ENCODE measurements around the gene OR2M4. TPM values are rescaled to one million over a fixed set of nuclear protein-coding genes. Genes with fewer than 3 reads are reported as not detected.

The OR2M4 gene
- total and polyA plus RNA-seq, 11 donors: not detected

- H3K27ac ChIP-seq: no peak within 1 kb of the TSS
- H3K4me3 ChIP-seq: no peak within 1 kb of the TSS
- no peak for DNase-seq
- no peak for TF ChIP-seq POLR2A (IDR thresholded peaks at IDR 0.05)
- TF ChIP-seq, protein P1, sequence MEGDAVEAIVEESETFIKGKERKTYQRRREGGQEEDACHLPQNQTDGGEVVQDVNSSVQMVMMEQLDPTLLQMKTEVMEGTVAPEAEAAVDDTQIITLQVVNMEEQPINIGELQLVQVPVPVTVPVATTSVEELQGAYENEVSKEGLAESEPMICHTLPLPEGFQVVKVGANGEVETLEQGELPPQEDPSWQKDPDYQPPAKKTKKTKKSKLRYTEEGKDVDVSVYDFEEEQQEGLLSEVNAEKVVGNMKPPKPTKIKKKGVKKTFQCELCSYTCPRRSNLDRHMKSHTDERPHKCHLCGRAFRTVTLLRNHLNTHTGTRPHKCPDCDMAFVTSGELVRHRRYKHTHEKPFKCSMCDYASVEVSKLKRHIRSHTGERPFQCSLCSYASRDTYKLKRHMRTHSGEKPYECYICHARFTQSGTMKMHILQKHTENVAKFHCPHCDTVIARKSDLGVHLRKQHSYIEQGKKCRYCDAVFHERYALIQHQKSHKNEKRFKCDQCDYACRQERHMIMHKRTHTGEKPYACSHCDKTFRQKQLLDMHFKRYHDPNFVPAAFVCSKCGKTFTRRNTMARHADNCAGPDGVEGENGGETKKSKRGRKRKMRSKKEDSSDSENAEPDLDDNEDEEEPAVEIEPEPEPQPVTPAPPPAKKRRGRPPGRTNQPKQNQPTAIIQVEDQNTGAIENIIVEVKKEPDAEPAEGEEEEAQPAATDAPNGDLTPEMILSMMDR (IDR thresholded peaks at IDR 0.05): no peak
- H3K9me3 ChIP-seq: peaks cover 0 to 10% (median 0%) of the 10 kb centered on the region in 12 donors
- no peaks in the 10 kb centered on the region for H3K36me3 ChIP-seq
- intact Hi-C loops (cut with DNase I): no loop called here
- H3K27me3 ChIP-seq: no peaks in the 10 kb centered on the region
- 28 to 44% (median 35%) methylated on average over 1 of the region's 1 CpG for WGBS, 4 donors
- H3K4me1 ChIP-seq: no peaks in the 10 kb centered on the region
- ATAC-seq: no peak
Measured at GRCh38 chr1:248277876-248278275, 46.7 kb downstream of the OR2M4 start, which contains the start of gene OR2T33. Gene OR2T33 (minus strand): TSS chr1:248277976. CDS start chr1:248273814, 4,162 bp downstream.

- no peaks in the 10 kb centered on the region for H3K27me3 ChIP-seq
- no peak for ATAC-seq
- intact Hi-C loops (cut with DNase I): no loop called here
- H3K4me1 ChIP-seq: no peaks in the 10 kb centered on the region
- TF ChIP-seq, protein P1 (IDR thresholded peaks at IDR 0.05): no peak
- TF ChIP-seq POLR2A (IDR thresholded peaks at IDR 0.05): no peak
- 41 to 54% (median 45%) methylated on average over 6 of the region's 6 CpGs for WGBS, 4 donors
- no peak for DNase-seq
- no peaks in the 10 kb centered on the region for H3K36me3 ChIP-seq
- peaks cover 0 to 9% (median 0%) of the 10 kb centered on the region in 12 donors for H3K9me3 ChIP-seq
- H3K4me3 ChIP-seq: no peak overlapping the region
- H3K27ac ChIP-seq: no peak overlapping the region
Measured at GRCh38 chr1:248288391-248288790, 57.2 kb downstream of the OR2M4 start.

Other genes with a start within 250 kb of the OR2M4 start
- not detected for gene OR2L5, start 217.8 kb upstream of the OR2M4 start, total RNA-seq
- gene OR2L5, start 217.8 kb upstream of the OR2M4 start, polyA plus RNA-seq: not detected
- under 1 TPM in 1 of 9 donors, not detected in 8; 0.07 TPM for gene OR2L2, start 201.3 kb upstream of the OR2M4 start, total RNA-seq
- not detected for gene OR2L2, start 201.3 kb upstream of the OR2M4 start, polyA plus RNA-seq
- not detected for gene OR2L3, start 184.6 kb upstream of the OR2M4 start, total RNA-seq
- gene OR2L3, start 184.6 kb upstream of the OR2M4 start, polyA plus RNA-seq: not detected
- gene OR2L13, start 136.2 kb upstream of the OR2M4 start, total RNA-seq: not detected
- not detected for gene OR2L13, start 136.2 kb upstream of the OR2M4 start, polyA plus RNA-seq
- not detected for gene OR2M5, start 86.3 kb upstream of the OR2M4 start, total RNA-seq
- gene OR2M5, start 86.3 kb upstream of the OR2M4 start, polyA plus RNA-seq: not detected
- not detected for gene OR2M2, start 56.6 kb upstream of the OR2M4 start, total RNA-seq
- not detected for gene OR2M2, start 56.6 kb upstream of the OR2M4 start, polyA plus RNA-seq
- not detected for gene OR2M3, start 34.2 kb upstream of the OR2M4 start, total RNA-seq
- gene OR2M3, start 34.2 kb upstream of the OR2M4 start, polyA plus RNA-seq: not detected
- not detected for gene OR2T33, start 46.6 kb downstream of the OR2M4 start, total RNA-seq
- gene OR2T33, start 46.6 kb downstream of the OR2M4 start, polyA plus RNA-seq: not detected
- not detected for gene OR2T12, start 72.0 kb downstream of the OR2M4 start, total RNA-seq
- gene OR2T12, start 72.0 kb downstream of the OR2M4 start, polyA plus RNA-seq: not detected
- gene OR2M7, start 93.2 kb downstream of the OR2M4 start, total RNA-seq: not detected
- not detected for gene OR2M7, start 93.2 kb downstream of the OR2M4 start, polyA plus RNA-seq
- not detected for gene OR14C36, start 117.4 kb downstream of the OR2M4 start, total RNA-seq
- not detected for gene OR14C36, start 117.4 kb downstream of the OR2M4 start, polyA plus RNA-seq
- gene OR2T4, start 130.2 kb downstream of the OR2M4 start, total RNA-seq: not detected
- gene OR2T4, start 130.2 kb downstream of the OR2M4 start, polyA plus RNA-seq: not detected
- gene OR2T6, start 144.3 kb downstream of the OR2M4 start, total RNA-seq: not detected
- not detected for gene OR2T6, start 144.3 kb downstream of the OR2M4 start, polyA plus RNA-seq
- gene OR2T1, start 171.6 kb downstream of the OR2M4 start, total RNA-seq: not detected
- not detected for gene OR2T1, start 171.6 kb downstream of the OR2M4 start, polyA plus RNA-seq
- not detected for gene OR2T2, start 214.2 kb downstream of the OR2M4 start, total RNA-seq
- not detected for gene OR2T2, start 214.2 kb downstream of the OR2M4 start, polyA plus RNA-seq
- not detected for gene OR2T3, start 241.9 kb downstream of the OR2M4 start, total RNA-seq
- not detected for gene OR2T3, start 241.9 kb downstream of the OR2M4 start, polyA plus RNA-seq